ENCODE results near the gene ATMIN.

Gene ATMIN

GRCh38 chr16:81073560-81074330 lies 38.1 kb downstream of the ATMIN start:
- DNase-seq = no peak

- peak; percentile 70 for DNase-seq
Observed at GRCh38 chr16:81076566-81077075, 41.0 kb downstream of the ATMIN start.

GRCh38 chr16:81077076-81077940 lies 41.7 kb downstream of the ATMIN start, which contains the start of gene C16orf46:
TSS of gene C16orf46 (minus strand) at chr16:81077238. CDS start at chr16:81063955, 13,283 bp downstream.
- DNase-seq = peak; percentile 70

- DNase-seq = no peak
Observed at GRCh38 chr16:81080233-81080632, 44.6 kb downstream of the ATMIN start.

- no peak for DNase-seq
Observed at GRCh38 chr16:81081014-81081413, 45.4 kb downstream of the ATMIN start.

GRCh38 chr16:81088836-81089235 lies 53.2 kb downstream of the ATMIN start:
- DNase-seq = no peak

- DNase-seq = no peak
Observed at GRCh38 chr16:81094771-81095251, 59.2 kb downstream of the ATMIN start.

GRCh38 chr16:81095653-81095952 lies 60.0 kb downstream of the ATMIN start:
- no peak for DNase-seq

GRCh38 chr16:81095953-81096714 lies 60.5 kb downstream of the ATMIN start, which contains the start of gene GCSH:
TSS of gene GCSH (minus strand) at chr16:81096395. CDS start at chr16:81096278, 117 bp downstream.
- DNase-seq = peak; percentile 87

- no peak for DNase-seq
Observed at GRCh38 chr16:81096715-81097208, 61.1 kb downstream of the ATMIN start.
